Stimulated activated CD8-positive, alpha-beta memory T cell treated with anti-CD3 and anti-CD28 coated beads, Interleukin-12 subunit alpha, Interleukin-12 subunit beta, amount 100 ng/mL, for 4 hours (primary cell): ENCODE measurements around the gene TBX6.

Source experiments
- DNase-seq: peaks from one replicate; pipeline ENCODE4 v3.0.0-alpha.2; 2020; ENCODE audit warnings: low read depth

TBX6 gene

DNA sequence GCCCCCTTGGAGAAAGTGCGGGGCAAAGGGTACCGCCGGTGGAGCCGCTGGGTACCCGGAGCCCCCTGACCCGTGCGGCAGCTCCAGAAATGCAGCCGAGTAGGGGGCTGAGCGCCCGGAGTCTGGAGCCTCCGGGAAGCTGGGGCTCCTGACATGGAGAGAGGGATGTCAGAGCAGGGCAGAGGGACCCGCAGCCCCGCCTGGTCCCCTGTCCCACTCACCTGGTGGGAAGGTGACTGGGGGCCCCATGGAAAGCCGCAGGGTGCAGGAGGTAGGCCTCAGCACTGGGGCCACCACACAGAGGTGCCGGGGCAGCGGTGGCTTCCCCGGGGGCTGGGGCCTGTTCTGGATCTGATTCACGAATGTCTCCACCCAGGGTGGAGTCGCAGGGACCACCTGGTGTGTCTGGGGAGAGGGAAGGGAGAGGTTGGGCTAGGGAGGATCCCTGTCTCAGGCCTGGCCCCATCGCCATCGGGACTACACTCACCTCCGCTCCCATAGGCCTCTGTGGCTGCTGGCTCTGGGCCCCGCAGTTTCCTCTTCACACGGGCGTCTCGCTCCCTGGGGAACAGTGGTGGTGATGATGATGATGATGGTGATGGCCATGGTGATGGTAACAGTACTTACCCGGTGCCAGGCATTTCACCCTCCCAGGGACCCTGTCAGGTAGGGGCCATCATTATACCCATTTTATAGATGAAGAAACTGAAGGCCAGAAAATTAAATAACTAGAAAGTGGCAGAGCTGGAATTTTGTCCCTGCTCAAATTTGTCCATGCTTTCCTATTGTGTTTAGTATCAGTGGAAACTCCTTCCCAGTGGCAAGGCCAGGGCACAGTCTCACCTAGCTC lies 5.2 kb downstream of the TBX6 start:
- DNase-seq: no peak

DNA sequence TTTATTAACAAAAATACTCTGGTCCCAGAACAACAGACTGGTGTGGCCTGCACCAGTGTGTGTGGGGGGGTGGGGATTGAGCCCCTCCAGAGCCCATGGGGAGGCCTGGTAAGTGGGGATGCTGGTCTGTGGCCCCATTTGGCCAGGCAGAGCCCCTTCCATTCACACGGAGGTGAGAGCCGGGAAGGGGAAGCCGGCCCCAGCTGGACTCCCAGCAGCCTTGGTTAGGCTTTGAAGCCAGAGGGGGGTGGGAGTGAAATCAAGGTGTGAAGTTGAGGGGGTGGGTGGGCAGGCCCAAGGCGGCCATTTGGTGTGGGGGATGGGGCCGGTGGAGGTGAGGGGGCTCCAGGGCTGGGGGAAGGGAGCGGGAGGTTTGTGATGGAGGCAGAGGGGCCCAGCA lies 5.9 kb downstream of the TBX6 start:
- no peak for DNase-seq

DNA sequence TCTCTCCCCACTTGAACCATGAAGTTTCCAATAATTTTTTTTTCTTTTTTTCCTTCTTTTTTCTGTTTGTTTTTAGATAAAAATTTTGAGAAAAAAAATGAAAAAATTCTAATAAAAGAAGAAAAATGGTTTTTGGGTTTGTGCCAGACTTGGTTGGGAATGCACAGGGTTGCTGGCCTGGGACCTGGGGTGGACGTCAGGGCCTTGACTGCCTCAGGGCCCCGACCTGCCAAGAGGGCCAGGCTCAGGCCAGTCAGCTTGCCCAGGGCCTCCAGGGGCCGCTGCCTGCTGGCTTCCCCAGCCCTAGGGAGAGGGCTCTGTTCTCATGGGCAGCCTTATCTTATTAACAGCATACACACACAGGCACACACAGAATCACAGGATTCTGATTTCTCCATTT lies 6.5 kb downstream of the TBX6 start:
- no peak for DNase-seq

DNA sequence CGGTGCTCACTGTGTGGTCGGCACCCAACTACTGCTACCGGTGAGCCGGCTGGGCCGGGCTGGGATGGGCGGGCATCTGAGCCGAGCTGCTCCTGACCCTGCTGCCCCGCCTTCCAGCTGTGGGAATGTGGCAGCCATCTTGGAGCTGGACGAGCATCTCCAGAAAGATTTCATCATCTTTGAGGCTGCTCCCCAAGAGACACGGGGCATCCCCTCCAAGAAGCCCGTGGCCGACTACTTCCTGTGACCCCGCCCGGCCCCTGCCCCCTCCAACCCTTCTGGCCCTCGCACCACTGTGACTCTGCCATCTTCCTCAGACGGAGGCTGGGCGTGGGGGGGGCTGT lies 6.9 kb downstream of the TBX6 start:
- no peak for DNase-seq

DNA sequence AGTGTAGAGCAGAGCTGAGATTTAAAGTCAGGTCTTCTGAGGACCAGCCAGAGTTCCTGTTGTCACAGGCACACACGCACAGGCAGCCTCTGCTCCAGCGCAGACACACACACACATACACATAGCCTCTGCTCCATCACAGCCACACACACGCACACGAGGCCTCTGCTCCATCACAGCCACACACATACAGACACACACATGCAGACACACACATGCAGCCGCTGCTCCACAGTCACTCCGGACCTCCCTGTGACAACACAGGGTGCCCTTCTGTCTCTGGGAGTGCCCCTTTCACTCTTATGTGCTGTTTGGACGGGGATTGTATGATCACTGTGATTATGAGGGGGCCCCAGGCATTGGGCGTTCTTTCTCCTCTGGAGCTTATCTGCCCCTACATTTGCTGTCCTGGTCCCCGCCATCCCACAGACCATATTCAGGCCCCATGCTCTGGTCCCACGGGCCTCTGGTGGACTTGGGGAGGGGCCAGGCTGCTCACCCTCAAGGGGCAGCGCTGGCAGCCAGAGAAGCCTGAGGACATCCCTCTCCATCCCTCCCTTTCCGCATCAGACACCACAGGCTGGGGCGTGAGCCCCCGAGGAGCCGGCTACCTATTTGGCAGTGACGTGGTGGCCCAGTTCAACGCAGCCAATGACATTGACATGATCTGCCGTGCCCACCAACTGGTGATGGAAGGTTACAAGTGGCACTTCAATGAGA lies 7.5 kb downstream of the TBX6 start:
- no peak for DNase-seq

DNA sequence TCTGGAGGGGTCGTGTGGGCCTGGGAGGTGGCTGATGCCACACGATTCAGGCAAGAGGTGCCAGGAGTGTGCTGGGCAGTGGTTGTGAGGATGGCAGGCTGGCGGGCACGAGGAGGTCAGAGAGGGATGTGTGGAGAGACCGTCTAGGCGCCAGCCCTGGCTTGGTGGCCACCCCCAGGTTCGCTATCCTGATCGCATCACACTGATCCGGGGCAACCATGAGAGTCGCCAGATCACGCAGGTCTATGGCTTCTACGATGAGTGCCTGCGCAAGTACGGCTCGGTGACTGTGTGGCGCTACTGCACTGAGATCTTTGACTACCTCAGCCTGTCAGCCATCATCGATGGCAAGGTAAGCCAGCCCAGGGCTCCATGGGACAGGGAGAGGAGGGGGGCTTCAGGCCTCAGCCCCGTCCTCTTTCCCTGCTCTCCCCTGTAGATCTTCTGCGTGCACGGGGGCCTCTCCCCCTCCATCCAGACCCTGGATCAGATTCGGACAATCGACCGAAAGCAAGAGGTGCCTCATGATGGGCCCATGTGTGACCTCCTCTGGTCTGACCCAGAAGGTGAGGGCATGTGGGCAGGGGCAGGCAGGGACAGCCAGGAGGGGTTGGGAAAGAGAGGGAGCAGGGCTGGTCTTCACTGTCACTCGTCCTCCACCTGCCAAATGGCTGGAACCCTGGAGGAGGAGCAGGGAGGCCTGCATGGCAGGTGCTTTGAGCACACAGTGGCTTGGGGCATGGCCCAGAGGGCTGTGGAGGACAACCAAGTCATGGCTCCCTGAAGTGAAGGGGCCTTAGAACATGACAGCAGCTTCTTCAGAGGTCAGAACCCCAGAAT lies 8.3 kb downstream of the TBX6 start:
- DNase-seq: no peak

DNA sequence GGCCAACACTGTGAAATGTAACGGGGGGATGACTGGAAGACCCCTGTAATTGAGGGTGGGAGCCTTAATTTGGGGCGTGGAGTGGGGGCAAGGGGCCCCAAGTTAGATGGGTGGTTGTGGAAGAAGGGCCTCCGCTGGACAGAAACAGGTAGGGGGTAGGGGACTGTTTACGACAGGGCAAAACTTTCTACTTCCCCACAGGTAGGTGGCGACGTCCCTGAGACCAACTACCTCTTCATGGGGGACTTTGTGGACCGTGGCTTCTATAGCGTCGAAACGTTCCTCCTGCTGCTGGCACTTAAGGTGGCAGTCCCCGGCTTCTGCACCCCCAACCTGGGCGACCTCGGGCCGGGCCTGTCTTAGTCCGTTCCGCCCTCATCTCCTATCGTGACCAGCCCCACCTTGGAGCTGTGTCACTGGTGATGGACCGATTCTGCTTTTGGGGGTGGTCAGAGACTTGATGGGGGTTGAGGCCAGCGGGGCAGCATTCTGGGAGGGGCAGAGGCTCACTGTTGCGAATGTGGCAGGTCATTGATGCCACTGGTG lies 9.1 kb downstream of the TBX6 start:
- DNase-seq: no peak

DNA sequence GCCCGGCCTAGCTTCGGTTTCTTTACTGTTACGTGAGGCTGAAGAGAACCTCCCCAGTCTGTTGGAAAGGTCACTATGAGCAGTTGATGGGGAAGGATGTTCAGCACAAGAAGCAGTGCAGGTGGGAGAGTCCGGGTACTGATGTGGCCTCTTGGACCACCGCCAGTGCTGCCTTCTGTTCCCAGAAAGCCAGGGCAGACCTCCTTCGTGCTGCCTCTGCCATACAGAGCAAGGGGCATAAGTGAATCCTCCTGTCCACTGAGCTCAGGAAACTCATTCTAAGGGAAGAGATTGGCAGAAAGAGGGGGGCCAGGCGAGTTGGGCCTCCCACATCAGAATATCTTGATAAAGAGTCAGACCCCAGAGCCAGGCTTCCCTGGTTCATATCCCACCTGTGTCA lies 12.2 kb downstream of the TBX6 start:
- no peak for DNase-seq

DNA sequence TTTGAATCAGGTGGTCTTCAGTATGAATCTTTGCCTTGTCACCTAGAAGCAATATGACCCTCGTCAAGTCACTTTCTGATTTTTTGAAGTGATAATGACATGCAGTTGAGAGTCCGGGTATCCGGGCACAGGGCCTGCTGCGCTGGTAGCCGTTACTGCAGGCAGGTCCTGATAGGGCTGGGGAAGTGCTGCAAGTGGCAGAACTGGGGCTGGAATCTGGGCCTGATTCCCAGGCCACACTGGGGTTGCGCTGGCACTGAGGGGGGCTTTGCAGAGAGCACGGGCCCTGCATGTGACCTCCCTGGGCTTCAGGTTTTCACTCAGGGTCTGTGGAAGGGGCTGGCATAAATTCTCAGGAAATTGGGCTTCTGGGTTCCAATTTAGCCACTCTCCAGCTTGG lies 13.0 kb downstream of the TBX6 start:
- no peak for DNase-seq

DNA sequence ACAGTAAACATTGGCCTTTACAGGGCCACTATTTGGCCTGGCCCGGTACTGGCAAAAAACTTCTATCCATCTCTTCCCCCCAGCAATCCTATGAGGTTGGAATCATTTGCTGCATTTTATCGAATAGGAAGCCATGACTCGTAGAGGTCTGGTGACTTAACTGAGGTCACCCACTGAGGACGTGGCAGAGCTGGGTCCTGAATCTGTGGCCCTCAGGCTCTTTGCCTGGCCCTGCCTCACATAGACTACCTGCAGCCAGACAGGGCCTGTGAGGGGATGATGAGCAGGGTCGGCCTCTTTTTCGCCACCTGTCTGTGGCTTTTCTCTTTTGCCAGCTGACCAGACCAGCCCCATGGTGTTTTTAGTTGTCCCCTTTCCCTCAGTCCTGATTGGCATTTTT lies 14.1 kb downstream of the TBX6 start:
- DNase-seq: no peak

DNA sequence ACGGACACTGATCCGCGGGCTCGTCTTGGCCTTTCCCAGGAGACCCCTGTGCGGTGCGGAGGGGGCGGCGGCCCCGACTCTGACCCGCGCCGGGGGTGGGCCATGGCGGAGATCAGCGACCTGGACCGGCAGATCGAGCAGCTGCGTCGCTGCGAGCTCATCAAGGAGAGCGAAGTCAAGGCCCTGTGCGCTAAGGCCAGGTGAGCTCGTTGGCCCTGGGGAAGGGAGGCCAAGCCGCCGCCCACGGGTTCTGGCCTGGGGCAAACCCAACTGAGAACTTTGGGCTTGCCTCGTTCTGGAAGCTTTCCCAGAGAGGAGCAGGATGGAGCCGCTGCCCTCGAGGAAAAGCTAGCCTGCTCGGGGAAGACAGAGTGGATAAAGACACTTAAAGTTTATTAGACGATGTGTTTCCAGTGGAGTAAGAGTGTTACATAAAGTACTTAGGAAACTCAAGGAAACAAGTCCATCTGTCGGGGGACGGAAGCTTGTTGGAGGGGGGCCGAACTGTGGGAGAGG lies 15.4 kb downstream of the TBX6 start:
- DNase-seq: no peak

DNA sequence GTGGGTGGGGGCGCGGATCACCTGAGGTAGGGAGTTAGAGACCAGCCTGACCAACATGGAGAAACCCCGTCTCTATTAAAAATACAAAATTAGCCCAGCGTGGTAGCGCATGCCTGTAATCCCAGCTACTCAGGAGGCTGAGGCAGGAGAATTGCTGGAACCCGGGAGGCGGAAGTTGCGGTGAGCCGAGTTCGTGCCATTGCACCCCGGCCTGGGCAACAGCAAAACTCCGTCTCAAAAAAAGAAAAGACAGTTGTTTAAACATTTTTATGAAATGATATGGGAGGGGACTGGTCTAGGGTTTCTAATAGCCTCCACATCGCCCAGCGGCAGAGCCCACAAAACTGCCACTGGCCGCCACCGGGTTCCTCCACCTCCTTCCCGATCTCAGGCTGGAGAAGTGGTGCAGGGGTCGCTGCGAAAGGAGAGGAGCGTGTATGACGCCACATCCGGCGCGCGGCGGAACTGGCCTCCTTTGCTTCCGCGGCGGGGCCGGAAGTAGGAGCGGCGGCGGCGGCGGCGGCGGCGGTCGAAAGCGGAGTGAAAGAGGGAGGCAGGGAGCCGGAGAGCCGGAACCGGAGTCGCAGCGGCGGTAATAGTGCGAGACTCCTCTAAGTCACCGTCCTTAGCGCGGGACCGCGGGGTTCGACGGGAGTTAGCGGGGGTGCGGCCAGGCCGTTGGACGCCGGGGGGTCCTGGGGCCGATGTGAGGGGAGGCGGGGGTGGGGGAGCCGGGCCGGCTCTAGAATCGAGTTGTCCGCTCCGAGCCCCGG lies 16.0 kb downstream of the TBX6 start, which contains the start of gene PPP4C:
Gene PPP4C, plus strand, starts transcription at position 492 of the 773 bp plus-strand sequence. CDS start 384 bp downstream, outside the sequence.
- peak; percentile 81 for DNase-seq

DNA sequence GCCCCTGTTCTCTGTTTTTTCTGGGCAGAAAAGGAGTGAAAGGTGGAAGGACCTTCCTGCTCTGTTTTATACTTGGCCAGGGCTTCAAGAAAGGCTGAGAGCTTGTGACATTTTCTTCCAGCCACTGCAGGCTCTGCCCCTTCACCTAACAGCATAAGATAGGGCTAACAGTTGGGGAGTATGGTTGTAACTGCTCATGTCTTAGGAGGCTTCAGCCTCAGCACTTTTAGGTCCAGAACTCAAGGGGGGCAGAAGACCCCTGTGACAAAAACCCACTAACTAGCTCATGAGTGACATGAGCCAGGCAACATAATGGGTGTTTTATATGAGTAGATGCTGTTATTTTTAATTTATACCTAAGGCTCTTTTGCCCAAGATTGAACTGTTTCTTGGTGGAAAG lies 21.2 kb downstream of the TBX6 start:
- DNase-seq: no peak

DNA sequence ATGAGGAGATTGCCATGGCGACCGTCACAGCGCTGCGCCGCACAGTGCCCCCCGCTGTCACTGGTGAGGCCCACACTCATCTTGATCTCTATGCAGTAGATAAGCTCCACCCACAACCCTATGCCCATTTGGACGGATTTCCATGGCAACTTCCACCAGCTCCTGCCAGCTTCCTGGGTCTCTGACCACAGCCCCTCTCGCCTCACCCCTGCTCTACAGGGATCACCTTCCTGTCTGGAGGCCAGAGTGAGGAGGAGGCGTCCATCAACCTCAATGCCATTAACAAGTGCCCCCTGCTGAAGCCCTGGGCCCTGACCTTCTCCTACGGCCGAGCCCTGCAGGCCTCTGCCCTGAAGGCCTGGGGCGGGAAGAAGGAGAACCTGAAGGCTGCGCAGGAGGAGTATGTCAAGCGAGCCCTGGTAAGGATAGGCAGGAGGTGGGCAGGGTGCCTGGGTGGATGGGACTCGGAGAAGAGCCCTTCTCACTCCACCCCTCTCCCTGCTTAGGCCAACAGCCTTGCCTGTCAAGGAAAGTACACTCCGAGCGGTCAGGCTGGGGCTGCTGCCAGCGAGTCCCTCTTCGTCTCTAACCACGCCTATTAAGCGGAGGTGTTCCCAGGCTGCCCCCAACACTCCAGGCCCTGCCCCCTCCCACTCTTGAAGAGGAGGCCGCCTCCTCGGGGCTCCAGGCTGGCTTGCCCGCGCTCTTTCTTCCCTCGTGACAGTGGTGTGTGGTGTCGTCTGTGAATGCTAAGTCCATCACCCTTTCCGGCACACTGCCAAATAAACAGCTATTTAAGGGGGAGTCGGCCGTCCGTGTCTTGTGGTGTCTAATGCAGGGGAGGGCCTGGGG lies 21.9 kb downstream of the TBX6 start:
- no peak for DNase-seq

DNA sequence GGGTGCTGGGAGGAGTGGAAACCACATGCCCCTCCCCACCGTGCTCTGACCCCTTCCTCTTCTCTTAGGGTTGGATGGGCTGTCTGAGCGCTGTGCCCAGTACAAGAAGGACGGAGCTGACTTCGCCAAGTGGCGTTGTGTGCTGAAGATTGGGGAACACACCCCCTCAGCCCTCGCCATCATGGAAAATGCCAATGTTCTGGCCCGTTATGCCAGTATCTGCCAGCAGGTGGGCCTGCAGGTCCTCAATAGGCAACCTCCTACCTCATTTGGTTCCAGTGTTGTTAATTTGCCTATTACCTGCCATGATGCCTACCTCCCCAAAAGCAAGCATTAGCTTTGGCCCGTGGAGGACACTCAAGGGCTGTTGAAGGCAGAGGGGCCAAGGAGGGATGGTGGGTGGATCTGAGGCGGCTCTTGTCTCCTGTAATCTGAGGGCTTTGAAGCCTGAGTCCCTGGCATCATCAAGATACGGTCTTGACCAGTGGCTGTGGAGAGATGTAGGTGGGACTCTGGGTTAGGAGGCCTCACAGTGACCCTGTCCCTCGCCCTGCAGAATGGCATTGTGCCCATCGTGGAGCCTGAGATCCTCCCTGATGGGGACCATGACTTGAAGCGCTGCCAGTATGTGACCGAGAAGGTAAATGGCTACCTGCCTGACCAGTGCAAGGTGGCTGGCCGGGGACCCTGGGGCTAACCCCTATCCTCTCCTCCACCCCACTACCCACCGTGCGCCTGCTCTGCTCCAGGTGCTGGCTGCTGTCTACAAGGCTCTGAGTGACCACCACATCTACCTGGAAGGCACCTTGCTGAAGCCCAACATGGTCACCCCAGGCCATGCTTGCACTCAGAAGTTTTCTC lies 22.7 kb downstream of the TBX6 start:
- DNase-seq: no peak

DNA sequence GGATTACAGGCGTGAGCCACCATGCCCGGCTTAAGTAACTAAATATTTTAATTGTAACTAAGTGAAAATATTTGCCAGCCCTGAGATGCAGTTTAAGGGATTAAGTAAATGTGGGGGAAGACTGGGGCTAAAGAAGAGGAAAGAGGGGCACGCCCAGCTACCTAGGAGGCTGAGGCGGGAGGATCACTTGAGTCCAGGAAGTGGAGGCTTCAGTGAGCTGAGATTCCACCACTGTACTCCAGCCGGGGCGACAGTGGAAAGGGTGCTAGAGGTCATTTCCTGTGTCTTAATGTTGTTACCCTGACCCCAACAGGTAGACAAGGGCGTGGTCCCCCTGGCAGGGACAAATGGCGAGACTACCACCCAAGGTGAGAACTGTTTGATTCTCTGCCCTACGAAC lies 23.4 kb downstream of the TBX6 start:
- DNase-seq: no peak

DNA sequence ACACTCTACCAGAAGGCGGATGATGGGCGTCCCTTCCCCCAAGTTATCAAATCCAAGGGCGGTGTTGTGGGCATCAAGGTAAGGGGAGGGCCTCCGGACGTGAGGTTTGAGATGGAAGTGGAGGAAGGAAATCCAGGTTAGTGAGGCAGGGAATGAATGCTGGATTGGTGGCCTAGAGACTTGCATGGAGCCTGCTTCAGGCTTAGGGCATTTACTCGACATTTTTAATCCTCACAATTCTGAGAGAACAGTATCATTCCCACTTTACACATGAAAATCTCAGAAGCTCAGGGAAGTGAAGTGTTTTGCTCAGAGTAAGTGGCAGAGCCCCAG lies 24.2 kb downstream of the TBX6 start:
- no peak for DNase-seq

DNA sequence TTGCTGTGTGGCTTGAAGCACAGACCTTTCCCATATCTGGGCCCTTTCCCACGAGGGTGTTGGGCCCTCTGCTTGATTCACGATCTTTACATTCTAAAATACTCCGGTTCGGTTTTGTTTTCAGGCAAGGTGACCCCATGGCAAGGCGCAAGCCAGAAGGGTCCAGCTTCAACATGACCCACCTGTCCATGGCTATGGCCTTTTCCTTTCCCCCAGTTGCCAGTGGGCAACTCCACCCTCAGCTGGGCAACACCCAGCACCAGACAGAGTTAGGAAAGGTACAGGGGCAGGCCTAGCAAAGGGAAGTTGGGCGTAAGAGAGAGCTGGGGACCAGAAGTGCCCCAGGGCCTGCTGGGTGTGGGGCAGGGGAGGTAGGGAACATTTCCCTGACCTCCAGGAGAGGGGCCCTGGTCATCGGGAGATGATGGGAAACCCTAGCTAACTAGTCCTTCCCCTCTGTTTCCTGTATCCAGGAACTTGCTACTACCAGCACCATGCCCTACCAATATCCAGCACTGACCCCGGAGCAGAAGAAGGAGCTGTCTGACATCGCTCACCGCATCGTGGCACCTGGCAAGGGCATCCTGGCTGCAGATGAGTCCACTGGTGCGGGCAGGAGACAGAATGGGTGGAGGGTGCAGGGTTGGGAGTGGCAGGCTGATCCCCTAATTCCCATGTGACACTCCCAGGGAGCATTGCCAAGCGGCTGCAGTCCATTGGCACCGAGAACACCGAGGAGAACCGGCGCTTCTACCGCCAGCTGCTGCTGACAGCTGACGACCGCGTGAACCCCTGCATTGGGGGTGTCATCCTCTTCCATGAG lies 24.8 kb downstream of the TBX6 start:
- DNase-seq: no peak
